Motor neuron (in vitro differentiated cells): Measurements from ENCODE around the gene TENT5D. TPM values are rescaled to one million over a fixed set of nuclear protein-coding genes. Genes with fewer than 3 reads are reported as not detected.

Experiments used
- ATAC-seq, 8 experiments: fragments of 200-7000 bp; cut with Tn5 transposase; replicated peaks in 6 of 8; 2 replicates each; pipeline ENCODE4 v1.8.0; 2021; ENCODE audit warnings: mild to moderate bottlenecking in 8 of 8, moderate library complexity in 8 of 8
- H3K27ac ChIP-seq, 2 donors: fragments of 250-450 bp; sonication (Bioruptor Pico); 2 replicates each; pipeline ENCODE4 v1.9.0; 2021; ENCODE audit warnings: antibody characterized with exemption in 2 of 2, mild to moderate bottlenecking in 2 of 2, moderate library complexity in 1 of 2
- H3K4me1 ChIP-seq, 2 donors: fragments of 250-450 bp; sonication (Bioruptor Pico); replicated peaks in 1 of 2; 2 replicates each; pipeline ENCODE4 v1.6.1; 2021; ENCODE audit warnings: antibody characterized with exemption in 2 of 2, mild to moderate bottlenecking in 2 of 2, moderate library complexity in 1 of 2
- H3K4me3 ChIP-seq, 5 donors: fragments of 250-450 bp; sonication (Bioruptor Pico); 2 replicates each; pipeline ENCODE4 v1.9.0; 2021; ENCODE audit warnings: antibody characterized with exemption in 5 of 5, mild to moderate bottlenecking in 5 of 5, moderate library complexity in 4 of 5
- in situ Hi-C, 9 experiments: fragments of 400-800 bp; cut with MboI; loops; one replicate each; pipeline ENCODE4 v1.15.0; 2021; ENCODE audit warnings: low sequenced_read_pairs in 9 of 9, low pct_unique_long_range_greater_than_20kb in 2 of 9; ENCODE audit not compliant: unreplicated experiment in 9 of 9
- total RNA-seq, 8 experiments: library from RNA; unstranded; fragments of 300-600 nt; gene quantifications; 2 replicates each; pipeline versions ENCODE4 v1.2.3 to v1.2.4, GENCODE V29; 2022

Gene TENT5D
- total RNA-seq, 8 experiments from 2014 or later: not detected

DNA sequence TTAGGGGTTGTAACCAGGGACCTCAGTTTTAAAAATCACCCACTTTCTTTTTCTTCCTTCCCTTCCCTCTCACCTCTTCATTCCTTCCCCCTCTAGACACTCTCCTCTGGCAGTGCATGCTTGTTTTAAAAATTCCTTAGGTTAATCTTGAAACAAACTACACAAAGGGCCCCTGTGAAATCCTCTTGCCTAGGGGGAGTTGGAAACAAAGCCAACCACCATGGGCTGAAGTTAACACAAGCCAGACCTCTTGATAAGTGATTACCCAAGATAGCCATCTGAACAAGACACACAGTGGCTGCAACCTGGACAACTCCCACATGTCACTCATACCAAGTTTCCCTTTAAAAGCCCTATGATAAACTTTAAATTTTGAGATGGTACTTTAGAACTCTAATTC lies 68.9 kb downstream of the TENT5D start:
- Histone ChIP-seq H3K4me1 (no peaks in the 10 kb centered on the region), H3K4me3 (no peak overlapping the region), H3K27ac (no peak overlapping the region)
- in situ Hi-C loops: no loop called here
- ATAC-seq: no peak
